CD4-positive, alpha-beta T cell treated with Interleukin-2 at 100 ng/mL for 4 hours (primary cell): Measurements from ENCODE around the gene SYTL5.

Experiments
- DNase-seq: peaks from one replicate; pipeline ENCODE4 v3.0.0-alpha.2; 2020; ENCODE audit warnings: low spot score

The SYTL5 gene

GRCh38 chrX:38089173-38089982 lies 83.0 kb downstream of the SYTL5 start:
- no peak for DNase-seq

- DNase-seq: no peak
These were observed 89.7 kb downstream of the SYTL5 start for GRCh38 chrX:38095971-38096529.

DNA sequence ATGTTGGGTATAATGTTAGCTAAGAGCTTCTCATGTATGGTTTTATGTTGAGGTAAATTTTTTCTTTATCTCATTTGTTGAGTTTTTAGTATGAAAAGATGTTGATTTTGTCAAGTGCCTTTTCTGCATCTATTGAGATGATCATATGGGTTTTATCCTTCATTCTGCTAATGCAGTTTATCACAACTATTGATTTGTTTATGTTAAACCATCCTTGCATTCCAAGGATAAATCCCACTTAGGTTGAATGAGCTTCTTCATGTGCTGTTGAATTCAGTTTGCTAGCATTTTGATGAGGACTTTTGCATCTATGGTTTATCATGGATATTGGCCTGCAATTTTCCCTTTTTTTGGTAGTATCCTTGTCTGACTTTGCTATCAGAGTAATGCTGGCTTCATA lies 93.3 kb downstream of the SYTL5 start:
- no peak for DNase-seq

- DNase-seq: no peak
These were observed 95.9 kb downstream of the SYTL5 start for GRCh38 chrX:38102240-38102639.

DNA sequence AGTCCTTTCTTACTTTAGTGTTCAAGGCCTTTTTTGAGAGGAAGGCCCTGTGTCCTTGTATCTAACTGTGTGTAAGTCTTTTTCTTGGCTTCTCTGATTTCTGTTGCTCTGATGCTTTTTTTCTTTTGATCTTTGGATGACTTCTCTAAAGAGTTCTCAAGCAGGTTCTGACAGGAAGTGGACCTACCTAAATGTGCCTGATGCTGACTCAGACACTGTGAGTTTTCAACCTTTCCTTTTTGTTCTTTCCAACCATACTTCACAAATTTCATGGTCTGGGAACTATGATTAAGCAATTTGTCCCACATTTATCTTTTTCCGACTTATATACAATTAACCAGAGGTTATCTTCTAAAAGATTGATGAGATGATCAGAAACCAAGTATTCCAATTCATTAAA lies 96.5 kb downstream of the SYTL5 start:
- no peak for DNase-seq

DNA sequence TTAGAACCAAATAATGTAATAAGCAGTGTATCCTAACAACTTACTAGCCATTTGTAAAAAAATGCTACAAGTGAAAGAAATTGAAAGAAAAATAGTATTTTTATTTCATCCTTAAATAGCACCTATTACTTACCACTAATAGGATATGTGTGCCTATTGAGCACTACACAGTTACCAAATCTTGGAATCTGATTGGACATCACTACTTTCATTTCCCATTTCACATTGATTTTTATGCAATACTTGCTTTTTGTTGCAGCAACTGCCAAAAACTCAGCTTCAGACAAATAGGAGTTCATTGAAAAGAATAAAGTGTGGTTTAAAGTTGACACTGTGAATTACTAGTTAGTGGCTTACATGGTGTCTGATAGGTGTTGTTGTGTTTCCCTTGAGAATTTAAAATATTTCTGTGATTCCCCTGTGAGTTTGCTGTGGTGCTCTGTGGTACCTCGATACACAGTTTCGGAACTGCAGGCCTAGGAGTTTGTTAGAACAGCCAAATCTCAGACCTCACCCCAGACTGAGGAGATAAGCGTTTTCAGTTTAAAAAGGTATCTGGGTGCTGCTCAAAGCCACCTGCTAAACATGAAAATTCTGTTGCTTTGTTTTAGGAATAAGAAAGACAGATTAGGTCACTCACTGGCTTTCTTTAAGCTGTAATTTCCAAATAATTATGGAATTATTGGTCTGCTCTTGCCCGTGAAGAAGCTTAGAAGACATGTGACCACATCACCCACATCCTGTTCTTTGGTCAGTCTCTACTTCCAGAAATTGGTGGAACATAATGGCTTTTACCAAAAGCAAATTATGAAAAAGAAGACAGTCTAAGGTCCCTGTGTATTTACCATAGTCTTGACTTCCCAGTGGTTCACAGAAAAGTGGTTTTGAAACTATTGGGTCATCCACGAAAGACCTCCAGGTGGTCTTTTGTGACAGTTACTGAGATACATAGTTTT lies 97.8 kb downstream of the SYTL5 start:
- no peak for DNase-seq

GRCh38 chrX:38105216-38105725 lies 98.9 kb downstream of the SYTL5 start:
- DNase-seq: no peak

GRCh38 chrX:38106991-38107655 lies 100.8 kb downstream of the SYTL5 start:
- DNase-seq: no peak

DNA sequence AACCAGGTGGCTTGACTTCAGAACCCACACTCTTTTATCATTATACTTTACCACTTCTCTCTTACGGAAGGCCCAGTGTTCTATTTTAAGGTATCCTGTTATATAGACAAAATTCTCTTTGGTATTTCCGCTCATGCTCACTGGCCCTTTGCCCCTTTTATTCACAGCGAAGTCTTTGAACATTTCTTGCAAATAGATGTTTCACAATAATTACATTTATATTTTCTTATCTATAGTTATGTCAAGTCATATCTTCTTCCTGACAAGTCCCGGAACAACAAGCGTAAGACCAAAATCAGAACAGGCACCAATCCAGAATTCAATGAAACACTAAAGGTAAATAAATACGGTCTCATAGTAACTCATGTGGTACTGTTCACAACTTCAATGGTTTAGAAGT lies 102.0 kb downstream of the SYTL5 start:
- DNase-seq: no peak

DNA sequence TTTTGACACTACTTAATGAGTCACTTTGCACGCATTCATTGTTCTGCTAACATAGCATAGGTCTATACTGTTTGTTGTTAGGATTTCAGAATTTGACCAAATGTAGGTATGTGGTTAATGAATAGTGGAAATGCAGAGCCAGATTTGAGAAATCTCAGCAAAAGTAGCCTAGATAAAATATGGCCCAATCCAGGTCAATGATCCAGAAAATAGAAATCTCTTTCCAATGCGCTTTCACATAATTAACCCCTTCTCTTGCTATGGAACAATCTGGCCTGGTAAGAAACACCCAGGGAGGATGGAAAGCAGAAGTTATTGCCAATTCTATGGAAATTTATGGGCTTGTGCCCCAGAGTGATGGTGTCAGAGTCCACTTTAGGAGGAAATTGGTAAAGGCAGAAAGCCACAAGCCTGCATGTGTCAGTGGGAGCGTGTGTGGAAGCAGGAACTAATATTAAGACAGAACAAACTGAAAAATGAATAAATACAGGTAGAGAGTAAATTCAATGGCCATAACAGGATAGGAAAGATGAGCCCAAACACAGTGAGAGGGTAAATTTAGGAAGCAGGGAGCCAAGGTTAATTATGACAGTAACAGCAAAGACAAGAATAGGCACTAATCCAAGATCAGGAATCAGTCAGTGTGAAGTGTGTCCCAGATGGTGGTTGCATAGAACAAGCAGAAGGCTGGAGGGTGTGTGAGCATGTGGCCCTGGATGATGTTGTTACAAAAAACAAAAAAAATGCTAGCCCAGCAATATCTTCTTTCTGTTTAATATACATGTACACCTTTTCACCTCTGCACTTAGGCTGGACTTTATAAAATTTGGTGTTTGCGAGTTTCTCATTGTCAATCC lies 102.9 kb downstream of the SYTL5 start:
- DNase-seq: no peak

DNA sequence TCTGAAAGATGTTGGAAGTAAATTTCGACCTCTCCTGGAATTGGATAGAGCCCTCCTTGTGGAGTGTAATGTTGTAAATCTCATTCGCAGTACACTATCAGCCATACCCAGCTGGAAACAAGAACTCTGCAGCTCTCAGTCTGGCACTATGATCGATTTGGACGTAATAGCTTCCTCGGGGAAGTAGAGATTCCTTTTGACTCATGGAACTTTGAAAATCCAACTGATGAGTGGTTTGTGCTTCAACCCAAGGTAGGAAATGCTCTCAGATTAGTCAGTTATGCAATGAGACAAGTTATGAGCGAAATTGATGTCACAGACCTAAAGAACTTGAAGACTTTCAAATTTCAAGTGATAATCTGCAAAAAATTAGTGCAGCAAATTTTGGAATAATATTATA lies 103.9 kb downstream of the SYTL5 start:
- DNase-seq: no peak

DNA sequence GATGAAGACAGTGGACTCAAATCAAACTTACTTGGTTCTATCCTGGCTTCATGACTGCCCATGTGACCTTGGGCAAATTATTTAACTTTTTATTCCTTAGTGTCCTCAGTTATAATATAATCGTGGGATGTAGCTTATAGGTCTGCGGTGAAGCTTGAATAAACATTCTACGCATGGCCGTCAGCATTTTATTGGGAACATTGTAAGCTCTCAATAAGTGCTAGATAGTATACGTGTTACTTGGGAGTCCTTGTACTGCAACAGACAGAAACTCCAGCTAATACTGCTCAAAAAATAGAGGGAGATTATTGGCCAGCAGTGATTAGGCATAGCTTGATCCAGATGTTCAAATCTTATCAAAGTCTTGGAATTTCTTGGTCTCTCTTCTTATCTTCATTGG lies 104.8 kb downstream of the SYTL5 start:
- DNase-seq: no peak

DNA sequence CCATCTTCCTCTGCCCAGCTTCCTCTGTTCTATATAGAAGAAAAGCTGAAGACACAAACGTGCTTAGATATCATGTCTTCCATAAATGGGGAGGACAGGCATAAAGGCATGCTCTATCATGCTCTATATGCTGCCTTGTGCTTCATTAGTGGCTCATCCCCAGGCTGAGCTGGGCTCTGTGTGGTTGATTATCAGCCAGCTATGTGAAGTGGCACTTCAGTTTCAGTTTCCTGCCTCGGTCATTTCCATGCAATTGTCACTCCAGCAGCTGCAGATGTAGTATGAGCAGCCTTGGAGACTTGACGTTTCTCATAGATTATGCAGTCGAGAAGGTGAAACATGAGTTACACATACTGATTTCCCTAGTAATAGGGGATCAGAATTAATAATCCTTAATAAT lies 106.2 kb downstream of the SYTL5 start:
- no peak for DNase-seq

DNA sequence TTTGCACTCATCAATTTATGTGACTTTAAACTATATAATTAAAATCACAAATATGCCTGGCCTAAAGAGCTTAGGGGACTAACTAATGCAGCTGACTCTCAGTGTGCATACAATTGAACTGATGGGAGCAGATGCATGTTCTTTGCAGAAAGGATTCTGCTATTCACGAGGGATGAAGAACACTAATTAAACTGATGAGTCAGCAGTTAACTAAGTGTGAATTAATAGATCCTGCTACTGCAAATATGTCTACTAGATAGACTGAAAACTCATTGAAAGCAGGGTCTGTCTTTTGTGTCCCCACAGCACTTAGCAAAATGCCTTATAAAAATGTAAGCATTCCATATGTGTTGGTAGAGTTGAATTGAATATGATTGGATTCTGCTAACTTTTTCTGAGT lies 110.4 kb downstream of the SYTL5 start:
- no peak for DNase-seq

DNA sequence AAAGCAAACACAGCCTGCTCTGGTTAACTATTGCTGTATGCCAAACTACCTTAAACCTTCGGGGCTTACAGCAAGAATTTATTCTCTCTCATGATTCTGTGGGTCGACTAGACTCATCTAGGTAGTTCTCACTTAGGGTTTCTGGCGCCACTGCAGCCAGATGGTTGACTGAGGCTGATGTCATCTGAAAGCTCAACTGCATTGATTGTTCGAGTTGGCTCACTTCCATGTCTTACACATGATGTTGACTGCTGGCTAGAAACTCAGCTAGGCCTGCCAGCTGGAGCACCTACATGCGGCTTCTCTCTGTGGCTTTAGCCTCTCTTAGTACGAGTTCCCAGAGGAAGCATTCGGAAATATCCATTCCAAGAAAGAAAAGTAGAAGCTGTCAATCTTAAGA lies 111.1 kb downstream of the SYTL5 start:
- no peak for DNase-seq

DNA sequence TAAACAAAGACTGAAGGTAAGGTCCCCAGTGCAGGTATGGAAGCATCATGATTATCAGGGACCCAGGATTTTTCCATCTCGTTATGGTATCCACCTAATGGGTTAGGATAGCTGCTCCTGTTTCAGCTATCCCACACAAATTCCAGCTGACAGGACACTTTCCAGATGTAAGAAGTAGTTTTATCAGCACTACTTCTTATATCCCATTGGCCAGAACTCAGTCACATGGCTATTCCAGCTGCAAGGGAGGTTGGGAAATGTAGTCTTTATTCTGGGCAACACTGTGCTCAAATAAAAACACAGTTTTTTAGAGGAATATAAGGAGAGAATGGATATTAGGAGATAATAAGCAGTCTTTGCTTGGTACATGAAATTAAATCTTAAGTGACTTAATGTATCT lies 117.6 kb downstream of the SYTL5 start:
- no peak for DNase-seq

DNA sequence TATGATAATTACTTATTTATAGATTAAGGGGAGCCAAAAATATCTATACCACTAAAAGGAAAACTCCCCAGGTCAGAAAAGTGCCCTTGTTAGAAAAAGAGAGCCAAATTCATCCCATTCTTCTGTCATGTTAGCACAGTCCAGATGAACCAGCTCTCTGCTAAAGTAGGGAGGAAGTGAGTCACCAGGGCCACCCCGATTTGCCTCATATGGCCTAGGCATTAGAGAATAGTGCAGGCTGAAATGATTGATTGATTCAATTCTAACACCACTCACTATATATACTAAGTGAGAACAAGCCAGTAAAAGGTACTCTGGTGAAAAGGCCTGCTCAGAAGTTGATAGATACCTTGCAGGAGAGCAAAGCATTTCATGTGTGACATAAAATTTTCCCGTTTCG lies 119.8 kb downstream of the SYTL5 start:
- no peak for DNase-seq

GRCh38 chrX:38127961-38128360 lies 121.6 kb downstream of the SYTL5 start:
- DNase-seq: no peak

DNA sequence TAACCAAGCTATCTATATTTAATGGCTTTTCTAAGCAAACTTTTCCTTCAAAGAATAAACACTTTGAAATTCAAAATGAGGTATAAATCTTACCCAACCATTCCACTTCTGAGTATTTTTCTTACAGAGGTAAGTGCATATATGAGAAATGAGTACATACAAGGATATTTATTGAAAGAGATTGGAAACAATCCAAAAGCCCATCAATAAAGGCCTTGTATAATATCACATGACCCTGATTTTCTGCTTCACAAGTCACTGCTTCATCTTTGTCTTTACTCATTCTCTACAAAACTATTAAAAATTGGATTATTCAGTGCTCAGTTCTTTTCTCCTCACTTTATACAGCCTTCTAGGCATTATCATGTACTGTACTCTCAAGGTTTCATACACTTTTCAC lies 123.0 kb downstream of the SYTL5 start:
- no peak for DNase-seq

DNA sequence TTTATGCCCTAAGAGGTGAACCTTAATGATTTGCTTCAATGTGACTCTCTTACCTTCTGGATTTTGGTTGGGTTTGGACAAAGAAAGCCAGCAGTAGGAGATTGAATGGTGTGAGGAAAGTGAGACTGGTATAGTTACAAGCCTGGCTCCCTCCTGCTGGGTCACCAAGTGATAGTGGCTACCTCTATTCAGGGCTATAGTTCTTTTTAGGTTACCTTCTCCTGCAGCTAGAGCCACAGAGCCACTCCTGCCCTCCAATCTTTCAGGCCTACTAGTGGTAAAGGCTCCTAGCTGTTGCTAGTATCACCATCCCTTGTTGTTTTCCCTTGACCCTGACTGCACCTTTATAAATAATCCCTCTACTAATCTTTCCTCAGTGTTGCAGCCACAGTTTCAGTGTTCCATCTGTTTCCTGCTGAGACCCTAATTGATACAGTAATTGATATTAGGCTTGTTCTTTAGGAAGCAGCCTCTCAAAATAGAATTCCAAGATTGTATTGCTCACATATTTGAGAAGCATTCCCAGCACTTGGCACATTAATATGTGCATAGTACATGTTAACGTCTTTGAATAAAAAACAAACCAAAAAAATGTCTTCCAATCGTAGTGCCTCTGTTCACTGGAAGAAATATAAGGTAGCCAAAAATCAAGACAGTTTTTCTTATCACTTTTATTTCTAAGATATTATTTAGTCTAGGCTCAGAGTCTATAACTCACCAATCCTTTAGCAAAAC lies 132.0 kb downstream of the SYTL5 start:
- no peak for DNase-seq
